Lung (tissue), 12 donors: ENCODE results near the gene PHAF1. TPM values are rescaled to one million over a fixed set of nuclear protein-coding genes. Genes with fewer than 3 reads are reported as not detected.

Experiments used
- ATAC-seq: fragments of 200-7000 bp; cut with Tn5 transposase; one replicate; pipeline ENCODE4 v1.9.1; 2020; ENCODE audit warnings: moderate number of reproducible peaks; ENCODE audit not compliant: insufficient read depth, low FRiP score
- DNase-seq, 3 donors: peaks; one replicate each; pipeline ENCODE4 v3.0.0-alpha.2; 2013 to 2017
- H3K27ac ChIP-seq, 2 donors: one replicate each; pipeline ENCODE4 v1.5.1; 2013; ENCODE audit warnings: mild to moderate bottlenecking in 2 of 2, moderate library complexity in 2 of 2, control low read depth in 1 of 2, inconsistent platforms in 1 of 2, low read depth in 1 of 2, low read length in 1 of 2
- H3K27me3 ChIP-seq, 3 donors: one replicate each; pipeline ENCODE4 v1.5.1; 2013; ENCODE audit warnings: low read length in 2 of 3; ENCODE audit not compliant: control insufficient read depth in 3 of 3, insufficient read depth in 3 of 3
- H3K36me3 ChIP-seq, 4 donors: one replicate each; pipeline ENCODE4 v1.5.1; 2013; ENCODE audit warnings: low read length in 4 of 4, mild to moderate bottlenecking in 1 of 4, moderate library complexity in 1 of 4; ENCODE audit not compliant: control insufficient read depth in 4 of 4, insufficient read depth in 4 of 4
- H3K4me1 ChIP-seq, 5 donors: one replicate each; pipeline ENCODE4 v1.5.1; 2013; ENCODE audit warnings: low read length in 5 of 5, mild to moderate bottlenecking in 2 of 5, moderate library complexity in 1 of 5; ENCODE audit not compliant: control insufficient read depth in 5 of 5, insufficient read depth in 5 of 5
- H3K4me3 ChIP-seq: one replicate; pipeline ENCODE4 v1.5.1; 2013; ENCODE audit warnings: mild to moderate bottlenecking, control low read depth, moderate library complexity
- H3K9ac ChIP-seq, 2 donors: one replicate each; pipeline ENCODE4 v1.5.1; 2013; ENCODE audit warnings: low read length in 2 of 2, control low read depth in 1 of 2; ENCODE audit not compliant: insufficient read depth in 1 of 2
- H3K9me3 ChIP-seq, 4 donors: one replicate each; pipeline ENCODE4 v1.5.1; 2013; ENCODE audit warnings: low read length in 3 of 4, mild to moderate bottlenecking in 1 of 4, moderate library complexity in 1 of 4; ENCODE audit not compliant: control insufficient read depth in 4 of 4, insufficient read depth in 3 of 4
- CTCF ChIP-seq: IDR thresholded peaks from 2 replicates; pipeline ENCODE4 v1.5.1; 2012; ENCODE audit warnings: mild to moderate bottlenecking; ENCODE audit errors: control extremely low read depth, extremely low read depth
- WGBS, 2 donors: extraction: QIAGEN DNeasy Blood & Tissue Kit; methylation state at CpG; one replicate each; pipeline ENCODE4 v1.1.7; 2013; 5-methylcytosine and 5-hydroxymethylcytosine counted together
- polyA plus RNA-seq, 2 donors: library from polyadenylated mRNA; stranded (reverse); fragments of 200-250 nt; gene quantifications; one replicate each; pipeline ENCODE4 v1.2.1, GENCODE V29; 2013
- total RNA-seq, 2 donors: library from RNA; depleted of rRNA in 1 of 2; stranded (reverse); fragments of >200 nt in 1 of 2; gene quantifications; one replicate each; pipeline ENCODE4 v1.2.1, GENCODE V29; 2014 to 2021
- donor health status: control.
- donor health status: control.
- donor health status: Bipolar disorder and iron deficiency.
- donor health status: healthy.
- donor health status: DM: yes; HTN: yes; CAD: no.

PHAF1 gene
- total and polyA plus RNA-seq, 4 donors, result 9.1 to 36.1 (median 13.3) TPM

DNA sequence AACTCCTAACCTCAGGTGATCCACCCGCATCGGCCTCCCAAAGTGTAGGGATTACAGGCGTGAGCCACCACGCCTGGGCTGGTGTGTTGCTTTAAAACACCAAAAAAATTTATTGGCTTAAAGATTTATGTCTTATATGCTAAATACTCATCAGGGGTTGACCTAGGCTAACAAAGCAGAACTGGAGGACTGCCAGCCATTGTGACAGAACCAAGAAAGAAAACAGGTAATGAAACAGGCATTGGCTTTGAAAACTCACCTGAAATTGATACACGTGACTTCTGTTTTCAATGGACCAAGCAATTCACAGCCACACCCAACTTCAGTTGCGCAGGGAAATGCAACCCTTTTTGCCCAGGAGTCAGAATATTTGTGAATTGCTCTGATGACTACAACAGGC, 4.9 kb upstream of the PHAF1 start:
- H3K36me3 ChIP-seq, result peaks cover 0 to 2% (median 0%) of the 10 kb centered on the region in 4 donors
- DNase-seq, result no peak

DNA sequence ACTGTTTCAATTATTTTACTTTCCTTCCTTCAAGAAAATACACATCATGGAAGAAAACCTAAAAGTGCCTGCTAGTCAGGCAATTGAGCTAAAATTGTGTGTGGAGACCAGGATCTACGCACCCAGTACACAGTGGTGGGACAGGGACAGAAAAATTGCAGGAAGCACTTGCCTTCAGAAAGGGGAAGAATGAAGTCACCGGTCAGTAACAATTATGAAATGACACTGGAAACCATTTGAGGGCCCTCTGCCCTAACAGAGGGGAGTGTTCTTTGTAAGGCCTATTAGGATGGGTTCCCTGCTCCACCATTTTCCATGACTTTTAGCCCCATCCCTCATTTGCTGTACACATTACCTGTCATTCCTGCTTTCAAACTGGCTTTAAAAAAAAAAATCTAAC, 4.5 kb upstream of the PHAF1 start:
- no peaks in the 10 kb centered on the region for H3K9me3 ChIP-seq
- no peak overlapping the region for H3K9ac ChIP-seq
- peaks cover 0 to 2% (median 0%) of the 10 kb centered on the region in 4 donors for H3K36me3 ChIP-seq
- ATAC-seq (no peak), DNase-seq (no peak)
- WGBS, 2 donors, result 42% methylated on average over 2 of the region's 2 CpGs
- no peak overlapping the region for H3K4me3 ChIP-seq
- peaks cover 0 to 11% (median 2%) of the 10 kb centered on the region in 5 donors for H3K4me1 ChIP-seq
- H3K27me3 ChIP-seq, result no peaks in the 10 kb centered on the region
- TF ChIP-seq CTCF, result no peak
- no peak overlapping the region for H3K27ac ChIP-seq

More for the DNA sequence above, 4.9 kb upstream of the PHAF1 start:
- H3K4me3 ChIP-seq, result no peak overlapping the region
- 73 to 85% methylated on average over 6 of the region's 6 CpGs for WGBS, 2 donors
- H3K9me3 ChIP-seq, result no peaks in the 10 kb centered on the region
- H3K27ac ChIP-seq, result no peak overlapping the region
- no peaks in the 10 kb centered on the region for H3K27me3 ChIP-seq
- TF ChIP-seq CTCF, result no peak
- no peak overlapping the region for H3K9ac ChIP-seq
- H3K4me1 ChIP-seq, result peaks cover 0 to 8% (median 2%) of the 10 kb centered on the region in 5 donors
- ATAC-seq, result no peak

- WGBS, 2 donors, result 42 to 76% methylated on average over 5 of the region's 5 CpGs
- ATAC-seq, result no peak
Measured at GRCh38 chr16:67105881-67106280, 3.9 kb upstream of the PHAF1 start.

More at GRCh38 chr16:67105881-67106280, 3.9 kb upstream of the PHAF1 start:
- H3K9me3 ChIP-seq, result no peaks in the 10 kb centered on the region
- TF ChIP-seq CTCF, result no peak
- no peak overlapping the region for H3K4me3 ChIP-seq
- H3K9ac ChIP-seq, result no peak overlapping the region
- H3K27ac ChIP-seq, result no peak overlapping the region
- H3K4me1 ChIP-seq, result peaks cover 0 to 17% (median 2%) of the 10 kb centered on the region in 5 donors
- H3K36me3 ChIP-seq, result peaks cover 0 to 2% (median 0%) of the 10 kb centered on the region in 4 donors
- no peaks in the 10 kb centered on the region for H3K27me3 ChIP-seq
- no peak for DNase-seq
